Suprapubic skin (tissue), 4 donors: ENCODE data around the gene MDM4. TPM values are rescaled to one million over a fixed set of nuclear protein-coding genes. Genes with fewer than 3 reads are reported as not detected.

Experiments
- DNase-seq, 2 donors: peaks; one replicate each; pipeline ENCODE4 v3.0.0-alpha.2; 2019; ENCODE audit warnings: low spot score in 2 of 2
- H3K27ac ChIP-seq: fragments of 200-600 bp; sonication (generic); one replicate; pipeline ENCODE4 v1.5.1; 2019
- H3K27me3 ChIP-seq: fragments of 200-600 bp; sonication (generic); one replicate; pipeline ENCODE4 v1.5.1; 2019
- H3K36me3 ChIP-seq: fragments of 200-600 bp; sonication (generic); one replicate; pipeline ENCODE4 v1.5.1; 2019
- H3K4me1 ChIP-seq: fragments of 200-600 bp; sonication (generic); one replicate; pipeline ENCODE4 v1.5.1; 2019
- H3K4me3 ChIP-seq: fragments of 200-600 bp; sonication (generic); one replicate; pipeline ENCODE4 v1.5.1; 2019; ENCODE audit warnings: mild to moderate bottlenecking
- H3K9me3 ChIP-seq: fragments of 200-600 bp; sonication (generic); one replicate; pipeline ENCODE4 v1.5.1; 2019
- EP300 ChIP-seq: sonication (generic); formaldehyde crosslinking; IDR thresholded peaks from one replicate; pipeline ENCODE4 v1.6.1; 2017; ENCODE audit warnings: antibody characterized with exemption
- POLR2A ChIP-seq, 2 donors: fragments of 450-650 bp; IDR thresholded peaks; one replicate each; pipeline ENCODE4 v1.6.1; 2017; ENCODE audit warnings: antibody characterized with exemption in 2 of 2, mild to moderate bottlenecking in 2 of 2, moderate library complexity in 2 of 2
- POLR2AphosphoS5 ChIP-seq, 3 donors: sonication (generic); formaldehyde crosslinking; IDR thresholded peaks; one replicate each; pipeline ENCODE4 v1.6.1; 2017; ENCODE audit warnings: antibody characterized with exemption in 3 of 3
- WGBS: methylation state at CpG from one replicate; pipeline ENCODE4 v1.1.5; 2018; 5-methylcytosine and 5-hydroxymethylcytosine counted together
- total RNA-seq, 4 donors: library from RNA; depleted of rRNA; stranded (reverse); fragments of >200 nt; gene quantifications; one replicate each; pipeline ENCODE4 v1.1.0, GENCODE V29; 2016
- TF ChIP-seq, protein P1 (sequence below), 2 donors: fragments of 200-600 bp in 1 of 2; fragments of 450-650 bp in 1 of 2; sonication (generic) in 1 of 2; IDR thresholded peaks; one replicate each; pipeline ENCODE4 v1.5.1; 2016 to 2019; ENCODE audit warnings: antibody characterized with exemption in 2 of 2, mild to moderate bottlenecking in 1 of 2, moderate library complexity in 1 of 2

The MDM4 gene
- total RNA-seq, 4 donors from 2014 or later = 49.1 to 222 (median 63.2) TPM

GRCh38 chr1:204503122-204503912 lies 12.9 kb upstream of the MDM4 start:
- TF ChIP-seq, protein P1, sequence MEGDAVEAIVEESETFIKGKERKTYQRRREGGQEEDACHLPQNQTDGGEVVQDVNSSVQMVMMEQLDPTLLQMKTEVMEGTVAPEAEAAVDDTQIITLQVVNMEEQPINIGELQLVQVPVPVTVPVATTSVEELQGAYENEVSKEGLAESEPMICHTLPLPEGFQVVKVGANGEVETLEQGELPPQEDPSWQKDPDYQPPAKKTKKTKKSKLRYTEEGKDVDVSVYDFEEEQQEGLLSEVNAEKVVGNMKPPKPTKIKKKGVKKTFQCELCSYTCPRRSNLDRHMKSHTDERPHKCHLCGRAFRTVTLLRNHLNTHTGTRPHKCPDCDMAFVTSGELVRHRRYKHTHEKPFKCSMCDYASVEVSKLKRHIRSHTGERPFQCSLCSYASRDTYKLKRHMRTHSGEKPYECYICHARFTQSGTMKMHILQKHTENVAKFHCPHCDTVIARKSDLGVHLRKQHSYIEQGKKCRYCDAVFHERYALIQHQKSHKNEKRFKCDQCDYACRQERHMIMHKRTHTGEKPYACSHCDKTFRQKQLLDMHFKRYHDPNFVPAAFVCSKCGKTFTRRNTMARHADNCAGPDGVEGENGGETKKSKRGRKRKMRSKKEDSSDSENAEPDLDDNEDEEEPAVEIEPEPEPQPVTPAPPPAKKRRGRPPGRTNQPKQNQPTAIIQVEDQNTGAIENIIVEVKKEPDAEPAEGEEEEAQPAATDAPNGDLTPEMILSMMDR (IDR thresholded peaks at IDR 0.05) = peak; percentile 57 to 67
- no peak for TF ChIP-seq POLR2A (IDR thresholded peaks at IDR 0.05)
- no peak for TF ChIP-seq EP300
- no peak for TF ChIP-seq POLR2AphosphoS5 (IDR thresholded peaks at IDR 0.05)

DNA sequence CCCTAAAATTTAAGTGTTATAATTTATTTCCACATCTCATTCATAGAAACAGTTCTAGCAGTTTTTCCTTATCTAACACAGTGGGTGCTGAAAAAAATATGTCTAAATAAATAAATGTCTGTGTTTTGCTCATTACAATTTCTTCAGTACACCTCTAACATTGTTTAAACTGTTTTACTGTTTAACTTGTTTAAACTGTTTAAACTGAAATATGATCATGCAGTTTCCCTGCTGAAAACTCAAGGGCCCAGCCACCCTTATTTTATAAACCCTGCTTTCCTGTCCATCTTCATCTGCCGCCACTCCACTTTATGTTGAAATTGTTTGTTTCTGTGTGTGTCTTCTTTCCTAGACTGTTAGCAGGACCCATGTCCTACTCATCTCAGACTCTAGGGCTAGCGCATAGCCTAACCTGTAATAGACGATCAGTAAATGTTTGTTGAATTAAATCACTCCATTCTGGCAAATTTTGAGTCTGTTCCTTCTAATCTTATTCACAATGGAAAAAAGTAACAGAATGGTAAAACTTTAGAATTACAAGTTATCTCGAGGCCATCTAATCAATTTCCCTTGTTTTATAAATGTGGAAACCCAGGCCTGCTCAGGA lies 12.2 kb upstream of the MDM4 start:
- Histone ChIP-seq H3K27me3 (no peaks in the 10 kb centered on the region), H3K4me3 (no peak overlapping the region), H3K27ac (no peak overlapping the region), H3K9me3 (no peaks in the 10 kb centered on the region), H3K4me1 (peaks cover 22% of the 10 kb centered on the region), H3K36me3 (no peaks in the 10 kb centered on the region)
- TF ChIP-seq POLR2AphosphoS5 (IDR thresholded peaks at IDR 0.05) = no peak
- no peak for DNase-seq
- 91% methylated on average over 4 of the region's 4 CpGs for WGBS

More at GRCh38 chr1:204503122-204503912, 12.9 kb upstream of the MDM4 start:
- peaks cover 22% of the 10 kb centered on the region for H3K4me1 ChIP-seq
- no peak overlapping the region for H3K27ac ChIP-seq
- H3K4me3 ChIP-seq = no peak overlapping the region
- DNase-seq = no peak
- H3K9me3 ChIP-seq = no peaks in the 10 kb centered on the region
- no peaks in the 10 kb centered on the region for H3K27me3 ChIP-seq
- H3K36me3 ChIP-seq = no peaks in the 10 kb centered on the region
- WGBS = 19% methylated on average over 7 of the region's 7 CpGs

- Histone ChIP-seq H3K27ac (peak overlapping the region; percentile 89), H3K9me3 (no peaks in the 10 kb centered on the region), H3K4me3 (peak overlapping the region; percentile 63), H3K4me1 (peaks cover 22% of the 10 kb centered on the region), H3K36me3 (no peaks in the 10 kb centered on the region), H3K27me3 (no peaks in the 10 kb centered on the region)
- 2% methylated on average over 4 of the region's 4 CpGs for WGBS
- no peak for DNase-seq
- no peak for TF ChIP-seq POLR2A (IDR thresholded peaks at IDR 0.05)
- no peak for TF ChIP-seq EP300
- TF ChIP-seq, protein P1 (IDR thresholded peaks at IDR 0.05) = no peak
- TF ChIP-seq POLR2AphosphoS5 (IDR thresholded peaks at IDR 0.05) = no peak
Observed at GRCh38 chr1:204505674-204506200, 10.5 kb upstream of the MDM4 start.

- Histone ChIP-seq H3K27ac (peak overlapping the region; percentile 89), H3K4me3 (peak overlapping the region; percentile 63), H3K9me3 (no peaks in the 10 kb centered on the region), H3K4me1 (peaks cover 22% of the 10 kb centered on the region), H3K27me3 (no peaks in the 10 kb centered on the region), H3K36me3 (no peaks in the 10 kb centered on the region)
- DNase-seq = peak in 1 of 2 donors; percentile 88
- under 1% methylated on average over 27 of the region's 27 CpGs for WGBS
- TF ChIP-seq POLR2AphosphoS5 (IDR thresholded peaks at IDR 0.05) = no peak
- no peak for TF ChIP-seq POLR2A (IDR thresholded peaks at IDR 0.05)
- TF ChIP-seq, protein P1 (IDR thresholded peaks at IDR 0.05) = no peak
- TF ChIP-seq EP300 = no peak
Observed at GRCh38 chr1:204506201-204506968, 9.8 kb upstream of the MDM4 start.

- TF ChIP-seq POLR2A (IDR thresholded peaks at IDR 0.05) = no peak
- TF ChIP-seq EP300 = no peak
- TF ChIP-seq POLR2AphosphoS5 (IDR thresholded peaks at IDR 0.05) = peak; percentile 84 to 96 (median 94)
- TF ChIP-seq, protein P1 (IDR thresholded peaks at IDR 0.05) = no peak
Observed at GRCh38 chr1:204506969-204507316, 9.3 kb upstream of the MDM4 start.

More at GRCh38 chr1:204506969-204507316, 9.3 kb upstream of the MDM4 start:
- WGBS = under 1% methylated on average over 13 of the region's 13 CpGs
- H3K27ac ChIP-seq = peak overlapping the region; percentile 89
- H3K4me3 ChIP-seq = peak overlapping the region; percentile 63
- DNase-seq = peak; percentile 84 to 85
- no peaks in the 10 kb centered on the region for H3K36me3 ChIP-seq
- H3K27me3 ChIP-seq = no peaks in the 10 kb centered on the region
- no peaks in the 10 kb centered on the region for H3K9me3 ChIP-seq
- peaks cover 22% of the 10 kb centered on the region for H3K4me1 ChIP-seq
